CMK (cell line): ENCODE measurements around the gene RPL36A.

Experiments used
- DNase-seq: peaks from one replicate; pipeline ENCODE4 v3.0.0-alpha.2; 2010; ENCODE audit warnings: low read depth

Gene RPL36A

GRCh38 chrX:101390664-101391525, at the start of gene RPL36A:
Gene RPL36A, plus strand, starts transcription at chrX:101391011. Its CDS starts 33 bp downstream, at chrX:101391044.
- peak; percentile 86 for DNase-seq

GRCh38 chrX:101347859-101348451, 42.9 kb upstream of the RPL36A start:
- DNase-seq = no peak

GRCh38 chrX:101348452-101349192, 42.2 kb upstream of the RPL36A start, which contains the start of gene TIMM8A:
Gene TIMM8A, minus strand, starts transcription at chrX:101348742. Its CDS starts 78 bp downstream, at chrX:101348664.
- DNase-seq = no peak

- DNase-seq = no peak
These were observed 41.6 kb upstream of the RPL36A start for GRCh38 chrX:101349193-101349562.

- no peak for DNase-seq
These were observed 33.5 kb upstream of the RPL36A start for GRCh38 chrX:101357166-101357795.

- DNase-seq = no peak
These were observed 30.8 kb upstream of the RPL36A start for GRCh38 chrX:101359966-101360365.

GRCh38 chrX:101360390-101360789, 30.4 kb upstream of the RPL36A start:
- no peak for DNase-seq

GRCh38 chrX:101362116-101362515, 28.7 kb upstream of the RPL36A start:
- no peak for DNase-seq

- no peak for DNase-seq
These were observed 28.1 kb upstream of the RPL36A start for GRCh38 chrX:101362757-101363156.

GRCh38 chrX:101365301-101365795, 25.5 kb upstream of the RPL36A start:
- DNase-seq = no peak

- DNase-seq = no peak
These were observed 22.0 kb upstream of the RPL36A start for GRCh38 chrX:101368800-101369199.

GRCh38 chrX:101369687-101370086, 21.1 kb upstream of the RPL36A start:
- no peak for DNase-seq

- no peak for DNase-seq
These were observed 19.8 kb upstream of the RPL36A start for GRCh38 chrX:101370888-101371504.

- DNase-seq = no peak
These were observed 13.3 kb upstream of the RPL36A start for GRCh38 chrX:101377547-101377946.

GRCh38 chrX:101383679-101384205, 7.1 kb upstream of the RPL36A start:
- DNase-seq = no peak

- DNase-seq = no peak
These were observed 5.7 kb upstream of the RPL36A start for GRCh38 chrX:101385026-101385684.

GRCh38 chrX:101385795-101386541, 4.8 kb upstream of the RPL36A start, which contains the start of gene BTK:
Gene BTK, minus strand, starts transcription at chrX:101386191. Its CDS starts 10,907 bp downstream, at chrX:101375284.
- no peak for DNase-seq

- no peak for DNase-seq
These were observed 4.3 kb upstream of the RPL36A start for GRCh38 chrX:101386542-101386885.

- no peak for DNase-seq
These were observed 2.2 kb upstream of the RPL36A start for GRCh38 chrX:101388604-101389003.

- DNase-seq = no peak
These were observed 1.0 kb downstream of the RPL36A start for GRCh38 chrX:101391831-101392230.
